GM10266 (cell line): ENCODE results near the gene LYRM9.
"Not testable (repeated sequence)": the region's sequence is repeated elsewhere in the genome, so short reads cannot be mapped to it uniquely, and the experiment has no call there.

Experiments used
- DNase-seq: peaks from one replicate; pipeline ENCODE4 v3.0.0; 2012; ENCODE audit errors: extremely low spot score
- TF ChIP-seq, protein P1 (sequence below): IDR thresholded peaks from 2 replicates; pipeline ENCODE4 v1.5.1; 2012; ENCODE audit warnings: mild to moderate bottlenecking, low read depth; ENCODE audit not compliant: control insufficient read depth, insufficient read depth; ENCODE audit errors: missing control alignments

The LYRM9 gene

DNA sequence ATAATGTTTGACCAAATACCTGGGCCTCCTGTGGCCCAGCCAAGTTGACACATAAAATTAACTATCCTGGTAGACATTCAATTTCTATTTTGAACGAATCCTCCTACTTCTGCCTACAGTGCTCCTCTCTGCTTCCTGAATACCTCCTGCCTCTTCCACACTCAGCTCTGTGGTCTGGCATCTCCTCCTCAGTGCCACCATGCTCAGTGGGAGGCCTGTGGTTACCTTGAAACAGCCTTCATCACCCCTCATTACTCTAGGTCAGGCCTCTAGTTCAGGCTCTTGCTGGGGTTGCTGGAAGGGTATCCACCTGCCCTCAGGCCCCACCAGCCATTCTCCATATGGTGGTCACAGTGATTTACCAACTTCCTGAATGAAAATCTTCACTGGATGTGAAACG, 5.1 kb downstream of the LYRM9 start:
- no peak for DNase-seq
- TF ChIP-seq, protein P1, sequence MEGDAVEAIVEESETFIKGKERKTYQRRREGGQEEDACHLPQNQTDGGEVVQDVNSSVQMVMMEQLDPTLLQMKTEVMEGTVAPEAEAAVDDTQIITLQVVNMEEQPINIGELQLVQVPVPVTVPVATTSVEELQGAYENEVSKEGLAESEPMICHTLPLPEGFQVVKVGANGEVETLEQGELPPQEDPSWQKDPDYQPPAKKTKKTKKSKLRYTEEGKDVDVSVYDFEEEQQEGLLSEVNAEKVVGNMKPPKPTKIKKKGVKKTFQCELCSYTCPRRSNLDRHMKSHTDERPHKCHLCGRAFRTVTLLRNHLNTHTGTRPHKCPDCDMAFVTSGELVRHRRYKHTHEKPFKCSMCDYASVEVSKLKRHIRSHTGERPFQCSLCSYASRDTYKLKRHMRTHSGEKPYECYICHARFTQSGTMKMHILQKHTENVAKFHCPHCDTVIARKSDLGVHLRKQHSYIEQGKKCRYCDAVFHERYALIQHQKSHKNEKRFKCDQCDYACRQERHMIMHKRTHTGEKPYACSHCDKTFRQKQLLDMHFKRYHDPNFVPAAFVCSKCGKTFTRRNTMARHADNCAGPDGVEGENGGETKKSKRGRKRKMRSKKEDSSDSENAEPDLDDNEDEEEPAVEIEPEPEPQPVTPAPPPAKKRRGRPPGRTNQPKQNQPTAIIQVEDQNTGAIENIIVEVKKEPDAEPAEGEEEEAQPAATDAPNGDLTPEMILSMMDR = no peak

DNA sequence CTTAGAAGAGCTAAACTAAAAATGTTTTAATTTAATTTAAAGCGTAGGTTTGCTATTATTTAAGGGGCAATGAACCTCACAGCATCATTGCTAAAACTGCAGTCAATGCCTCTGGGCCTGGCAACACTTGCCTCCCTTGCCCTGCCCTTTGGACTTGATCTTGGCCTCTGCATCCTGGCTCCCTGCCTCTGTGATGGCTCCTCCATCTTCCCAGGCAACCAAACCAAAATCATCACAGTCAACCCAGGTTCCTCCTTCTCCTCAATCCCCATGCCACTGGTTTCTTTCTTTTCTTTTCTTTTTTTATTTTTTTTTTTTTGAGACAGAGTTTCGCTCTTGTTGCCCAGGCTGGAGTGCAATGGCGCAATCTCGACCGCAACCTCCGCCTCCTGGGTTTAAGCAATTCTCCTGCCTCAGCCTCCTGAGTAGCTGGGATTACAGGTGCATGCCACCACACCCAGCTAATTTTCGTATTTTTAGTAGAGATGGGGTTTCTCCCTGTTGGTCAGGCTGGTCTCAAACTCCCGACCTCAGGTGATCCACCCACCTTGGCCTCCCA, 6.7 kb downstream of the LYRM9 start:
- not testable (repeated sequence) for DNase-seq

DNA sequence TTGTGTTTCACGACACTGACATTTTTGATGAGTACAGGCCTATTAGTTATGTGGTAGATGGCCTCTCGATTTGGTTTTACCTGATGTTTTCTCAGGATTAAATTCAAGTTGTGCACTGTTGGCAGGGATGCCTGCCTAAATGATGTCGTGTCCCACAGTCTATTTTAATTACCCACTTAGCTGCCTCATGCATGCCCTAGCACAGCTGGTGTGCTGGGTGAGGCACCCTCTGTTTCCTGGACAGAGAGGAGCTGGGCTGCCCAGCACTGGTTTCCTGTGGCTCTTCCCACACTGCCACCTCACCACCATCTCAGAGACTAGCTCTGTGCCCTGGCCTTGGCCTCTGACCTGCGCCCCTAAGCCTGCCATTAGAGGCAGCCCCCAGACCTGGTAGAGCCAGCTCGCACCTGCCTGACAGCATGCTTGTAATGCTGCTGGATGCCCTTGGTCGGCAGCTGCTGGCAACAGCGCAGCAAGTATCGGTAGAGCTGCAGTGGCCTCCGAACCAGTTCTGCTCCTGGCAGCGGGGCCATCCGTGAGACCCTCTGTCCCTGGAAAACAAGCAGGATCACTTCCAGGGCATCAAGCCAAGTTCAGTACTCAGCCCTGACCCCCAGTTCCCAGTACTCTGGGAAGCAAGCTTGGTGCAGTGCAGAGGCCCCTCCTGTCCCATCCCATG, 10.9 kb downstream of the LYRM9 start:
- no peak for DNase-seq
- TF ChIP-seq, protein P1 = no peak

DNA sequence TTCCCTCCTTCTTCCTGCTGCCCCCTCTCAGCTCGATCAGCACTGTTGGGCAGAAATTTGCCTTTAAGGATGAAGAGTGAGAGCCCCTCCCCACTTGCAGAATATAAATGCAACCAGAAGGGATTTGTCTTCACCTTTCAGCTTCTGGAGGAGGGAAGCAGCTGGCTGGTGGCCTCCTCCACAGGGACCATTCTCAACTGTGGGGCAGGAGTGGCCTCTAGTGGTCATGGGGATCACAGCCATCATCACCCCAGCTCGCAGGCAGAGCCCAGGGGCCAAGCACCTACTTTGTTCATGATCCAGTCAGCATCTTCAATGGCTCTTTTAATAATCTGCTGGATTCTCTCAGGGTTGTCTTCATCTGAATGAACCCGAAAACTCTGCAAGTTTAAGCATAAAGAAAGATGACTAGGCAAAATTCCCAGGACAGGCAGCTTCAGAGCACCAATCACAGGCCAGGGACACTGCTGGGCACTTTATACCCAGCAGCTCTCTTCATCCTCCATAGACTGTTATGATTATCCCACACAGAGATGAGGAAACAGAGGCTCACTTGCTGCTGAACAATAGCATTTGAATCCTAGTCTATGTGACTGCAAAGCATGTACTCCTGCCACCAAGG, 13.1 kb downstream of the LYRM9 start:
- peak; percentile 80 for DNase-seq
- TF ChIP-seq, protein P1 = peak; percentile 96

DNA sequence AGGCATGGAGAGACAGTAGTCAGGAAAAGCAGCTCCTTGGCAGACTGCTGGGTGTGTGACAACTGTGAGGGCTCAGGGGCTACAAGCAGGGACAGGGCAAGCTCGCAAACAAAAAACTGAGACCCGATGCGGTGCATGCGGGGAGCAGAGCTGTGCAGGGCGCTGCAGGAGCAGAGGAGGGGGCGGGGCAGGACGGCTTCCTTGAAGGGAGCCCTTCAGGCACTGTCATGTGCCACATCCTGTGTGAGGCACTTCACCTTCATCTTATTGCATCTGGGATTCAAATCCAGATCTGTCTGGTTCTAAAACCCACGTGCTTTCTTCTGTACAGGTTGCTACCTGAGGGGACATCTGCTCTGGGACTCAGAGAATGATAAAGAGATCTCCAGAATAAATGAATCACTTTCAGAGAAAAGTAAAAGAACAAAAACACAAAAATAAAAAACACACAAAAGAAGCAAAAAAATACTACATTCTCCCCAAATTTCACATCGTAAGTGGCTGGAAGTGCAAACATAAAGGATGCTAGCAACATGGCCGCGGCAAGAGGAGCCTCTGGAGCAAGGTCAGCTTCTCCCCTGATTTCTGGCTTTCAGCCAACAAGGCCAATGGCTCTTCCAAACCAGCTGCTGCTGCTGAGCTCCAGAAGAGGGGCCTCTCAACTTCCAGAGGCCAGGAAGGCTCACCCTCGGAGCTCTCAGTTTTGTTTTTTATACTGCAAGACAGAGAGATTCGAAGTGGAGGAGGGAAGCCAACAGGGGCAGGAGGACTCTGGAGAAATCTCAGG, 14.2 kb downstream of the LYRM9 start:
- no peak for DNase-seq
- TF ChIP-seq, protein P1 = no peak

DNA sequence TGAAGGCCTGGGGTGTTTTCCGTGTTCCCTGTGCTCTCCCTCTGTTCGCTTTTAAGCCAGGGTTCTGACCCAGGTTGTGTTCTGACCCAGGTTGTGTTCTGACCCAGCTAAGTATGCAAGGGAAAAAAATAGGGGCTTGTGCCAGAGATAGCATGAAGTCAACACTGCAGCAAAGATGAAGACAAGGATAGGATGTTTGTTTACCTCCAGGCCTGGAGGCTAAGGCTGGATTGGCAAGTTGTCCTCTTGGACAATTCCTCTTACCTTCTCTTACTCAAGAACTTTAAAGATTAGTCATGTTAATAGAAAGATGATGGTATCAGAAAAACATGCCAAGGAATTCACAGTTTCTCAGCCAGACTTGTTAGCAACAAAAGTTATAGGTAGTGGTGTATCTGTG, 19.4 kb downstream of the LYRM9 start:
- no peak for DNase-seq
- TF ChIP-seq, protein P1 = no peak

DNA sequence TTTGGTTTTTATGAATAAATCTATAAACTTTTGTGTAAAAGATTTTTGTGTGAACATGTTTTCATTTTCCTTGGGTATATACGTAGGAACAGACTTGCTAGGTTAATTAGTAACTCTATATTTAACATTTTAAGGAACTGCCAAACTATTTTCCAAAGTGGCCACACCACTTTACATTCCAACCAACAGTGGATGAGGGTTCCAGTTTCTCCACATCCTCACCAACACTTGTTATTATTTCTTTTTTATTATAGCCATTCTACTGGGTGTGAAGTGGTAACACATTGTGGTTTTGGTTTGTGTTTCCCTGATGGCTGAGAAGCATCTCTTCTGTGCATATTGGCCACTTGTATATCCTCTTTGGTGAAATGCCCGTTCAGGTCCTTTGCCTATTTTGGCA, 20.0 kb downstream of the LYRM9 start:
- TF ChIP-seq, protein P1 = no peak
- DNase-seq = no peak
